ENCODE data around the gene CD200R1. TPM values are rescaled to one million over a fixed set of nuclear protein-coding genes. Genes with fewer than 3 reads are reported as not detected.

The CD200R1 gene
- 1 to 10 TPM; 1.3 to 2.2 TPM for total RNA-seq
- long read RNA-seq, donor 1, partial matches to known transcripts = 0 of 1 reads
- long read RNA-seq, donor 1, other reads (novel, unspliced or antisense) = 0 of 1 reads
- long read RNA-seq, donor 2 = 0 reads

GRCh38 chr3:112974894-112975293 lies at the start of gene CD200R1:
TSS of gene CD200R1 (minus strand) at chr3:112975103. CDS start at chr3:112974857, 246 bp downstream.
- DNase-seq (ENCODE audit: low spot score) = no peak
- intact Hi-C loops (cut with DNase I) = loop anchor here in 1 of 2 donors (5.0 kb wide), 1 partner anchor 333 kb away; the partner anchor contains the start of gene CCDC80

- intact Hi-C loops (cut with DNase I) = no loop called here
- no peak for DNase-seq (ENCODE audit: low spot score)
Measured at GRCh38 chr3:113021471-113021870, 46.6 kb upstream of the CD200R1 start.

GRCh38 chr3:113019182-113020137 lies 44.6 kb upstream of the CD200R1 start:
- intact Hi-C loops (cut with DNase I) = no loop called here
- peak; percentile 97 for DNase-seq (ENCODE audit: low spot score)

GRCh38 chr3:113018536-113019181 lies 43.8 kb upstream of the CD200R1 start:
- no peak for DNase-seq (ENCODE audit: low spot score)
- intact Hi-C loops (cut with DNase I) = no loop called here

GRCh38 chr3:113013593-113013992 lies 38.7 kb upstream of the CD200R1 start:
- intact Hi-C loops (cut with DNase I) = no loop called here
- DNase-seq (ENCODE audit: low spot score) = no peak

GRCh38 chr3:113008117-113008516 lies 33.2 kb upstream of the CD200R1 start:
- no peak for DNase-seq (ENCODE audit: low spot score)
- intact Hi-C loops (cut with DNase I) = no loop called here

- no peak for DNase-seq (ENCODE audit: low spot score)
- intact Hi-C loops (cut with DNase I) = no loop called here
Measured at GRCh38 chr3:113006359-113007056, 31.6 kb upstream of the CD200R1 start.

GRCh38 chr3:113005611-113006010 lies 30.7 kb upstream of the CD200R1 start:
- intact Hi-C loops (cut with DNase I) = no loop called here
- no peak for DNase-seq (ENCODE audit: low spot score)

- no peak for DNase-seq (ENCODE audit: low spot score)
- intact Hi-C loops (cut with DNase I) = no loop called here
Measured at GRCh38 chr3:113002679-113003078, 27.8 kb upstream of the CD200R1 start.

GRCh38 chr3:113002037-113002436 lies 27.1 kb upstream of the CD200R1 start:
- intact Hi-C loops (cut with DNase I) = no loop called here
- no peak for DNase-seq (ENCODE audit: low spot score)

GRCh38 chr3:113000691-113001090 lies 25.8 kb upstream of the CD200R1 start:
- DNase-seq (ENCODE audit: low spot score) = no peak
- intact Hi-C loops (cut with DNase I) = no loop called here

- intact Hi-C loops (cut with DNase I) = no loop called here
Measured at GRCh38 chr3:112995800-112996199, 20.9 kb upstream of the CD200R1 start.

GRCh38 chr3:112990672-112991602 lies 16.0 kb upstream of the CD200R1 start, which contains the start of gene GTPBP8:
TSS of gene GTPBP8 (plus strand) at chr3:112990984. CDS start at chr3:112991000, 16 bp downstream.
- intact Hi-C loops (cut with DNase I) = no loop called here

More at GRCh38 chr3:112995800-112996199, 20.9 kb upstream of the CD200R1 start:
- no peak for DNase-seq (ENCODE audit: low spot score)

GRCh38 chr3:112987710-112988334 lies 12.9 kb upstream of the CD200R1 start:
- no peak for DNase-seq (ENCODE audit: low spot score)
- intact Hi-C loops (cut with DNase I) = loop anchor here (10.0 kb wide), 2 partner anchors 353 to 403 kb away; no protein-coding TSS in a partner anchor

More at GRCh38 chr3:112990672-112991602, 16.0 kb upstream of the CD200R1 start, which contains the start of gene GTPBP8:
- peak; percentile 97 for DNase-seq (ENCODE audit: low spot score)

- no peak for DNase-seq (ENCODE audit: low spot score)
- intact Hi-C loops (cut with DNase I) = loop anchor here (10.0 kb wide), 2 partner anchors 350 to 400 kb away; no protein-coding TSS in a partner anchor
Measured at GRCh38 chr3:112984485-112984884, 9.6 kb upstream of the CD200R1 start.

GRCh38 chr3:112982710-112983109 lies 7.8 kb upstream of the CD200R1 start:
- intact Hi-C loops (cut with DNase I) = loop anchor here (10.0 kb wide), 2 partner anchors 348 to 398 kb away; no protein-coding TSS in a partner anchor
- DNase-seq (ENCODE audit: low spot score) = no peak

GRCh38 chr3:112980080-112980479 lies 5.2 kb upstream of the CD200R1 start:
- intact Hi-C loops (cut with DNase I) = loop anchor here (10.0 kb wide), 2 partner anchors 345 to 395 kb away; no protein-coding TSS in a partner anchor
- no peak for DNase-seq (ENCODE audit: low spot score)

All from posterior vena cava (tissue), 2 donors.